NCI-H1436 treated with DMSO at 0.1 percent for 48 hours (cell line): ENCODE results near the gene DPEP2.
"Not testable (repeated sequence)": the region's sequence is repeated elsewhere in the genome, so short reads cannot be mapped to it uniquely, and the experiment has no call there.

Source experiments
- DNase-seq: peaks from one replicate; lab custom pipeline; 2025; lab: John Stamatoyannopoulos, UW

DPEP2 gene

GRCh38 chr16:67998779-67999688 is at the start of gene DPEP2:
Gene DPEP2 (minus strand): TSS chr16:67999484. CDS start chr16:67993212, 6,272 bp downstream.
- not testable (repeated sequence) for DNase-seq

GRCh38 chr16:68047987-68048386 is 48.7 kb upstream of the DPEP2 start:
- no peak for DNase-seq

GRCh38 chr16:68046106-68046505 is 46.8 kb upstream of the DPEP2 start:
- no peak for DNase-seq

GRCh38 chr16:68041783-68042182 is 42.5 kb upstream of the DPEP2 start:
- DNase-seq = no peak

GRCh38 chr16:68040506-68041288 is 41.4 kb upstream of the DPEP2 start:
- DNase-seq = no peak

GRCh38 chr16:68037841-68038597 is 38.7 kb upstream of the DPEP2 start:
- DNase-seq = no peak

- DNase-seq = no peak
These were observed 35.9 kb upstream of the DPEP2 start for GRCh38 chr16:68035227-68035626.

- DNase-seq = no peak
These were observed 33.8 kb upstream of the DPEP2 start for GRCh38 chr16:68033101-68033500.

GRCh38 chr16:68031951-68032350 is 32.7 kb upstream of the DPEP2 start:
- no peak for DNase-seq

- DNase-seq = not testable (repeated sequence)
These were observed 30.8 kb upstream of the DPEP2 start for GRCh38 chr16:68030108-68030507.

- no peak for DNase-seq
These were observed 29.7 kb upstream of the DPEP2 start for GRCh38 chr16:68028996-68029395.

GRCh38 chr16:68022728-68023537 is 23.6 kb upstream of the DPEP2 start, which contains the start of the genes DDX28 and DUS2:
Gene DDX28 (minus strand): TSS chr16:68023232. CDS start chr16:68023202, 30 bp downstream.
Gene DUS2 (plus strand): TSS chr16:68023284. CDS start chr16:68038024, 14,740 bp downstream.
- DNase-seq = peak; percentile 52

- no peak for DNase-seq
These were observed 23.0 kb upstream of the DPEP2 start for GRCh38 chr16:68022278-68022727.

- DNase-seq = no peak
These were observed 22.2 kb upstream of the DPEP2 start for GRCh38 chr16:68021490-68021889.

- no peak for DNase-seq
These were observed 19.9 kb upstream of the DPEP2 start for GRCh38 chr16:68019167-68019680.

- no peak for DNase-seq
These were observed 16.4 kb upstream of the DPEP2 start, which contains the start of gene DPEP2NB for GRCh38 chr16:68015681-68016080. Gene DPEP2NB (minus strand): TSS chr16:68015911. CDS start chr16:68015770, 141 bp downstream.

- no peak for DNase-seq
These were observed 14.2 kb upstream of the DPEP2 start for GRCh38 chr16:68013440-68013839.

- not testable (repeated sequence) for DNase-seq
These were observed 10.6 kb upstream of the DPEP2 start for GRCh38 chr16:68009872-68010271.

GRCh38 chr16:68009157-68009735 is 10.0 kb upstream of the DPEP2 start:
- no peak for DNase-seq

- DNase-seq = no peak
These were observed 6.6 kb upstream of the DPEP2 start for GRCh38 chr16:68005786-68006286.
